ENCODE results near the gene FYTTD1.
"Not testable (repeated sequence)": the region's sequence is repeated elsewhere in the genome, so short reads cannot be mapped to it uniquely, and the experiment has no call there.

The FYTTD1 gene

DNA sequence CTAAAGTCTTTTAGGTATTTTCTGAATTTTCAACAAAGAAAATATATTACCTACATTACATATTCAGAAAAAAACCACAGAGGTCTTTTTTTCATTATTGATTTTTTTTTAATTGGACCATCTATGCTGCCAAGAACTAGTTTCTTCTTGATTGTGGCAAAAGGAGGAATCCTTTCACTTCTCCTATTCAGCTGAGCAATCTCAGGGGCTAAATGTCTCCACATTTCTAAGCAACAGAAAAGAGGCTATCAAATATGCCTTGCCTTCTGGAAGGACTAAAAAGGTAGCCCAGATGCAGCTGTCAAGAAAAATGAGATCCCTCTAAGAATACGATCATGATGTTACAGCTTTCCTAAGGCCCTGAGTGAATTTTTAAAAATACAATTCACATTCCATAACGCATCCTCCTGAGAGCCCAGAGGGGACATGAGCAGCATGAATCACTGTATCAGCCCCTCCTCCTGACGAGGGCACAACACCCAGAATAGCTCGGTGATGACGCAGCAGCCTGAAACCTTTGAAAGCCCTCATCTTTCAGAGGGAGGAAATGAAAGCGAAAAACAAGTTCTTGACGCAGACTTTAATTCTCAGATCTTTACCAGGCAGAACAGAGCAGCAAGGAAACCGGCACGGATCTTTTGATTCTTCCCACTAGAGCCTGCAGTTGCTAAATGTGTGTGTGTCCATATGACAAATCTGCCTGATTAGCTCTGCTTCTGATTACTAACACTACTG is 37.5 kb upstream of the FYTTD1 start:
- peak overlapping the region; percentile 56 for H3K4me3 ChIP-seq (ENCODE audit: low read depth, low read length)
- peak; percentile 89 for DNase-seq (ENCODE audit: low read depth)

DNA sequence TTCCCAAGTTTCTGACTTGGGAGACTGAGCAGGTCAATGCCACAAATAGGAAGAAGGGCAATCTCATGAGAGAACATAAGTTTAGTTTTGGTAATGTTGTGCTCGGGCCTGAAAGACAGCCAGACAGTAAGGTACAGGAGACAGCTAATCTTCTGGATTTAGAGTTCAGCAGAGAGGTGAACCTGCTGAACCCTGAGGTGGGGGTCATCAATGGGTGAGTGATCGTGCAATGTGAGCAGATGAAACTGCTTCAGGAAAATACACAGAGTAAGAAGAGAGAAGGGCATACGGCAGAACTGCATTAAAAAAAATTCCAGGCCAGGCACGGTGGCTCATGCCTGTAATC is 36.2 kb upstream of the FYTTD1 start:
- no peak for DNase-seq (ENCODE audit: low read depth)
- TF ChIP-seq, protein P1, sequence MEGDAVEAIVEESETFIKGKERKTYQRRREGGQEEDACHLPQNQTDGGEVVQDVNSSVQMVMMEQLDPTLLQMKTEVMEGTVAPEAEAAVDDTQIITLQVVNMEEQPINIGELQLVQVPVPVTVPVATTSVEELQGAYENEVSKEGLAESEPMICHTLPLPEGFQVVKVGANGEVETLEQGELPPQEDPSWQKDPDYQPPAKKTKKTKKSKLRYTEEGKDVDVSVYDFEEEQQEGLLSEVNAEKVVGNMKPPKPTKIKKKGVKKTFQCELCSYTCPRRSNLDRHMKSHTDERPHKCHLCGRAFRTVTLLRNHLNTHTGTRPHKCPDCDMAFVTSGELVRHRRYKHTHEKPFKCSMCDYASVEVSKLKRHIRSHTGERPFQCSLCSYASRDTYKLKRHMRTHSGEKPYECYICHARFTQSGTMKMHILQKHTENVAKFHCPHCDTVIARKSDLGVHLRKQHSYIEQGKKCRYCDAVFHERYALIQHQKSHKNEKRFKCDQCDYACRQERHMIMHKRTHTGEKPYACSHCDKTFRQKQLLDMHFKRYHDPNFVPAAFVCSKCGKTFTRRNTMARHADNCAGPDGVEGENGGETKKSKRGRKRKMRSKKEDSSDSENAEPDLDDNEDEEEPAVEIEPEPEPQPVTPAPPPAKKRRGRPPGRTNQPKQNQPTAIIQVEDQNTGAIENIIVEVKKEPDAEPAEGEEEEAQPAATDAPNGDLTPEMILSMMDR (IDR thresholded peaks at IDR 0.05; ENCODE audit: low read depth, low read length) = no peak
- TF ChIP-seq POLR2A (IDR thresholded peaks at IDR 0.05; ENCODE audit: extremely low read depth, insufficient read length) (no peak), MYC (IDR thresholded peaks at IDR 0.05; ENCODE audit: low read depth, low read length) (no peak)
- TF ChIP-seq, protein P2, sequence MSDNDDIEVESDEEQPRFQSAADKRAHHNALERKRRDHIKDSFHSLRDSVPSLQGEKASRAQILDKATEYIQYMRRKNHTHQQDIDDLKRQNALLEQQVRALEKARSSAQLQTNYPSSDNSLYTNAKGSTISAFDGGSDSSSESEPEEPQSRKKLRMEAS (IDR thresholded peaks at IDR 0.05; ENCODE audit: low read depth, low read length) = no peak
- H3K4me3 ChIP-seq (ENCODE audit: low read depth, low read length) = no peak overlapping the region

More for the DNA sequence above, 37.5 kb upstream of the FYTTD1 start:
- TF ChIP-seq MYC (IDR thresholded peaks at IDR 0.05; ENCODE audit: low read depth, low read length) = no peak
- TF ChIP-seq, protein P2 (IDR thresholded peaks at IDR 0.05; ENCODE audit: low read depth, low read length) = no peak
- TF ChIP-seq, protein P1 (IDR thresholded peaks at IDR 0.05; ENCODE audit: low read depth, low read length) = no peak
- TF ChIP-seq POLR2A (IDR thresholded peaks at IDR 0.05; ENCODE audit: extremely low read depth, insufficient read length) = no peak

DNA sequence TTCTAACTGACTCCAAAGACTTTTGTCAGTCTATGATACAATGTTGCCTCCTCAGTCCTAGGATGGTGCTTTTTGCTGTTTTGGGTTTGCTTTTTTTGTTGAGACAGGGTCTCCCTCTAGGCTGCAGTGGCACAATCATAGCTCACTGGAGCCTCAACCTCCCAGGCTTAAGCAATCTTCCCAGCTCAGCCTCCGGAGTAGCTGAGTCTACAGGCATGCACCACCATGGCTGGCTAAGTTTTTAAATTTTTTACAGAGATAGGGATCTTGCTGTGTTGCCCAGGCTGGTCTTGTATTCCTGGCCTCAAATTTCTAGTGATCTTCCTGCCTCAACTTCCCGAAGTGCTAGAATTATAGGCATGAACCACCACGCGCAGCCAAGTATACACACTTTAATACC is 35.4 kb upstream of the FYTTD1 start:
- TF ChIP-seq POLR2A (IDR thresholded peaks at IDR 0.05; ENCODE audit: extremely low read depth, insufficient read length) (no peak), MYC (IDR thresholded peaks at IDR 0.05; ENCODE audit: low read depth, low read length) (no peak)
- TF ChIP-seq, protein P2 (IDR thresholded peaks at IDR 0.05; ENCODE audit: low read depth, low read length) = no peak
- TF ChIP-seq, protein P1 (IDR thresholded peaks at IDR 0.05; ENCODE audit: low read depth, low read length) = no peak
- no peak for DNase-seq (ENCODE audit: low read depth)
- H3K4me3 ChIP-seq (ENCODE audit: low read depth, low read length) = no peak overlapping the region

DNA sequence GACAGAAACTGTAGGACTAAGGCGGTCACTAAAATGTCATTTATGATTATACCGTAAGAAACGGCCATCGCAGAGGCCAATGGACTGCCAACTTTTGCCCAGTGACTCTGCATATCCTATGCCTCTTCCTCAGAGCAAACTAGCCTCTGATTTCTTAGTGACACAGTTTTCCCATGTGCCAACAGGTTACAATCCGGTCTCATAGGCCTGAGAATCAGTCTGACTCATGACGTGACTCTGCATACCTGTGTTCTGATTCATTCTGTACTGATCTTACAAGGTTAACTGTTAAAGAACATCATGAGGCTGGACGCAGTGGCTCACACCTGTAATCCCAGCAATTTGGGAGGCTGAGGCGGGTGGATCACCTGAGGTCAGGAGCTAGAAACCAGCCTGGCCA is 30.8 kb upstream of the FYTTD1 start:
- TF ChIP-seq POLR2A (IDR thresholded peaks at IDR 0.05; ENCODE audit: extremely low read depth, insufficient read length) = no peak
- TF ChIP-seq, protein P2 (IDR thresholded peaks at IDR 0.05; ENCODE audit: low read depth, low read length) = no peak
- no peak for TF ChIP-seq MYC (IDR thresholded peaks at IDR 0.05; ENCODE audit: low read depth, low read length)
- TF ChIP-seq, protein P1 (IDR thresholded peaks at IDR 0.05; ENCODE audit: low read depth, low read length) = no peak
- H3K4me3 ChIP-seq (ENCODE audit: low read depth, low read length) = no peak overlapping the region
- DNase-seq (ENCODE audit: low read depth) = no peak

DNA sequence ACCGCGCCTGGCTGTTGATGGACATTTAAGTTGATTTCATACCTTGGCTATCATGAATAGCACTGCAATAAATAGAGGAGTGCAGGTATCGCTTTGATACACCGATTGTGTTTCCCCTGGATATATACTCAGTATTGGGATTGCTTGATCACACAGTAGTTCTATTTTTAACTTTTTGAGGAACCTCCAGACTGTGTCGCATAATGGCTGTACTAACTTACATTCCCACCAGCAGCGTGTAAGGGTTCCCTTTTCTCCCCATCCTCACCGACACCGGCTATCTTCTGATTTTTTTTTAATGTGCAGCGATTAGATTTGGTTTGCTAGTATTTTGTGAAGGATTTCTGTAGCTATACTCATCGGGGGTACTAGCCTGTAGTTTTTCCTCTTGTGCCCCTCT is 29.0 kb upstream of the FYTTD1 start:
- DNase-seq (ENCODE audit: low read depth) = no peak
- no peak for TF ChIP-seq MYC (IDR thresholded peaks at IDR 0.05; ENCODE audit: low read depth, low read length)
- TF ChIP-seq POLR2A (IDR thresholded peaks at IDR 0.05; ENCODE audit: extremely low read depth, insufficient read length) = no peak
- TF ChIP-seq, protein P2 (IDR thresholded peaks at IDR 0.05; ENCODE audit: low read depth, low read length) = no peak
- no peak overlapping the region for H3K4me3 ChIP-seq (ENCODE audit: low read depth, low read length)

DNA sequence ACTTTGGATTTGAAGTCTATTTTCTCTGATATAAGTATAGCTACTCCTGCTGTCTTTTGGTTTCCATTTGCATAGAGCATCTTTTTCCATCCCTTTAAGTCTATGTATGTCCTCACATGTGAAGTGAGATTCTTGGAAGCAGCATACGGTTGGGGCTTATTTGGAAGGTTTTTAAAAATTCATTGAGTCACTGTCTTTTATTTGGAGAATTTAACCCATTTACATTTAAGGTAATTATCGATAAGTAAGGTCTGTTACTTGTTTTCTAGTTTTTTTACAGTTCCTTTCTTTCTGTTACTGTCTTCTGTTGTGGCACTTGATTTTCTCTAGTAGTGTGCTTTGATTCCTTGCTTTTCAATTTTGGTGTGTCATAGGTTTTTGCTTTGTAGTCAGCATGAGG is 26.9 kb upstream of the FYTTD1 start:
- H3K4me3 ChIP-seq (ENCODE audit: low read depth, low read length) = no peak overlapping the region

DNA sequence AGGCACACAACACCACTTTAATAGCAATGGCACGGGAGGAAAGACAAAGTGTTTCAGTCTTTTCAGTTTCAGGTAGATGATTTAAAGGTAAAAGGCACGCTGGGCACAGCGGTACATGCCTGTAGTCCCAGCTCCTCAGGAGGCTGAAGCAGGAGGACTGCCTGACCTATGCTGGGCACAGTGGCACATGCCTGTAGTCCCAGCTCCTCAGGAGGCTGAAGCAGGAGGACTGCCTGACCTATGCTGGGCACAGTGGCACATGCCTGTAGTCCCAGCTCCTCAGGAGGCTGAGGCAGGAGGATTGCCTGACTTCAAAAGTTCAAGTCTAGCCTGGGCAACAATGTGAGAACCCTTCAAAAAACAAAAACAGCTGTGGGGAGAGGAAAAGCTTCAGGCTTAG is 21.8 kb upstream of the FYTTD1 start:
- not testable (repeated sequence) for DNase-seq (ENCODE audit: low read depth); H3K4me3 ChIP-seq (ENCODE audit: low read depth, low read length)

More for the DNA sequence above, 26.9 kb upstream of the FYTTD1 start:
- no peak for DNase-seq (ENCODE audit: low read depth)
- no peak for TF ChIP-seq POLR2A (IDR thresholded peaks at IDR 0.05; ENCODE audit: extremely low read depth, insufficient read length)
- TF ChIP-seq MYC (IDR thresholded peaks at IDR 0.05; ENCODE audit: low read depth, low read length) = no peak
- TF ChIP-seq, protein P2 (IDR thresholded peaks at IDR 0.05; ENCODE audit: low read depth, low read length) = no peak
- TF ChIP-seq, protein P1 (IDR thresholded peaks at IDR 0.05; ENCODE audit: low read depth, low read length) = no peak
